Measurements from ENCODE around the gene GLP1R. TPM values are rescaled to one million over a fixed set of nuclear protein-coding genes. Genes with fewer than 3 reads are reported as not detected.

Gene GLP1R
- total RNA-seq, 2 donors from 2014 or later: 0.15 TPM; not detected in 1

Other genes with a start within 250 kb of the GLP1R start
- gene SAYSD1, start 66.4 kb downstream of the GLP1R start, total RNA-seq: 10 to 100 TPM in 1 of 2 donors, 1 to 10 TPM in 1; 7.2 to 13.0 TPM
- 10 to 100 TPM; 29.8 to 32.2 TPM for gene KCNK5, start 180.7 kb downstream of the GLP1R start, total RNA-seq

Data from endodermal cell (in vitro differentiated cells).